GM12878 (cell line): Measurements from ENCODE around the gene ANKRD28. TPM values are rescaled to one million over a fixed set of nuclear protein-coding genes. Genes with fewer than 3 reads are reported as not detected.

Experiments
- CUX1 ChIP-seq: IDR thresholded peaks from 2 replicates; pipeline ENCODE4 v1.6.1; 2012; ENCODE audit warnings: improper control_type of control experiment, low read depth, low read length; ENCODE audit not compliant: insufficient replicate concordance
- EZH2 ChIP-seq: IDR thresholded peaks from 2 replicates; pipeline ENCODE4 v1.6.1; 2012; ENCODE audit warnings: low read depth, mild to moderate bottlenecking, control low read depth, inconsistent platforms, low read length, borderline replicate concordance; ENCODE audit not compliant: control insufficient read depth
- NKRF ChIP-seq: fragments of 450-650 bp; conservative IDR thresholded peaks from 2 replicates; pipeline ENCODE4 v1.6.1; 2017; ENCODE audit warnings: mild to moderate bottlenecking, moderate library complexity
- WRNIP1 ChIP-seq: IDR thresholded peaks from 2 replicates; pipeline ENCODE4 v1.6.1; 2011; ENCODE audit warnings: low read depth, low read length, improper control_type of control experiment, borderline replicate concordance
- polyA plus RNA-seq, 11 experiments: library from polyadenylated mRNA; depleted of rRNA in 4 of 11; unstranded in 6 of 11; stranded (reverse) in 5 of 11; fragments of >200 nt; fragmentation: Nextera tagmentation in 4 of 11; fragmentation: Illumina TruSeq in 1 of 11; extraction: Ambion mirVana in 4 of 11; extraction: Trizol in 1 of 11; gene quantifications; 1 replicate in 1 of 11; 2 replicates in 10 of 11; pipeline versions ENCODE4 v1.2.1 to v1.2.3, GENCODE V29; 2011 to 2016; ENCODE audit warnings: inconsistent platforms in 2 of 11, missing spikeins in 2 of 11, low read depth in 1 of 11
- total RNA-seq, 4 experiments: library from RNA; depleted of rRNA in 3 of 4; stranded (reverse); fragments of >200 nt in 3 of 4; fragmentation: Illumina TruSeq in 1 of 4; extraction: Trizol in 1 of 4; gene quantifications; 2 replicates each; pipeline versions ENCODE4 v1.2.1 to v1.2.3, GENCODE V29; 2013 to 2021

The ANKRD28 gene
- total and polyA plus RNA-seq, 10 of the 15 experiments (the other 5 are each of a cell fraction or from before 2014, with no cell fraction given), result 11.2 to 105 (median 38.3) TPM

GRCh38 chr3:15726043-15726442, 71.7 kb downstream of the ANKRD28 start (continued):
- TF ChIP-seq CUX1 (no peak), EZH2 (no peak), WRNIP1 (no peak), NKRF (no peak)
